HepG2 (cell line): ENCODE results near the gene UGGT1. TPM values are rescaled to one million over a fixed set of nuclear protein-coding genes. Genes with fewer than 3 reads are reported as not detected.

Source experiments
- ATAC-seq: fragments of 200-7000 bp; cut with Tn5 transposase; 3 replicates; pipeline ENCODE4 v1.9.1; 2020; ENCODE audit warnings: mild to moderate bottlenecking, moderate library complexity
- BruUV-seq: library from RNA; stranded (reverse); fragments of 400-500 nt; replicated peaks from 2 replicates; lab custom pipeline; 2021; lab: Mats Ljungman, UMichigan
- CTCF ChIA-PET: fragments of 300-600 bp; formaldehyde crosslinking; extraction: SDS; loops from one replicate; lab custom pipeline; 2021; ENCODE audit warnings: low total read pairs, inconsistent platforms, low intra/inter-chr PET ratio; lab: Yijun Ruan, JAX
- POLR2A ChIA-PET: fragments of 350-600 bp; sonication (Branson Sonifier 250); formaldehyde crosslinking; loops from one replicate; lab custom pipeline; 2020; ENCODE audit warnings: antibody characterized with exemption, inconsistent platforms; lab: Yijun Ruan, JAX
- DNase-seq: peaks from one replicate; pipeline ENCODE4 v3.0.0-alpha.2; 2015; ENCODE audit warnings: low spot score
- FAIRE-seq: peaks from 3 replicates; lab custom pipeline; 2011; peaks lifted over from hg19 to GRCh38; lab: Jason Lieb, UNC
- H2AFZ ChIP-seq: one replicate; pipeline ENCODE4 v1.6.1; 2011; ENCODE audit warnings: low read length, inconsistent platforms
- H3K27ac ChIP-seq: fragments of 300-600 bp; 3 replicates; pipeline ENCODE4 v1.8.0; 2011; ENCODE audit warnings: mixed run types, mild to moderate bottlenecking, mixed read lengths, low read length, inconsistent platforms; ENCODE audit not compliant: insufficient read depth; ENCODE audit errors: extremely low read length
- H3K27me3 ChIP-seq, 2 experiments: fragments of 200-600 bp in 1 of 2; 2 replicates in 1 of 2; 3 replicates in 1 of 2; pipeline versions ENCODE4 v1.6.0 to v1.8.0; 2011; ENCODE audit warnings: low read length in 2 of 2, mild to moderate bottlenecking in 2 of 2, moderate library complexity in 2 of 2, inconsistent platforms in 1 of 2; ENCODE audit not compliant: insufficient read depth in 2 of 2, control insufficient read depth in 1 of 2
- H3K36me3 ChIP-seq, 2 experiments: fragments of 200-600 bp in 1 of 2; replicated peaks in 1 of 2; 2 replicates in 1 of 2; 3 replicates in 1 of 2; pipeline versions ENCODE4 v1.5.1 to v1.8.0; 2011; ENCODE audit warnings: low read length in 2 of 2, inconsistent platforms in 1 of 2; ENCODE audit not compliant: insufficient read depth in 2 of 2, control insufficient read depth in 1 of 2
- H3K4me1 ChIP-seq: 2 replicates; pipeline ENCODE4 v1.5.1; 2012; ENCODE audit warnings: low read length, inconsistent platforms; ENCODE audit not compliant: insufficient read depth
- H3K4me2 ChIP-seq: 2 replicates; pipeline ENCODE4 v1.6.0; 2011; ENCODE audit warnings: low read depth, low read length, inconsistent platforms
- H3K4me3 ChIP-seq, 3 experiments: fragments of 200-600 bp in 1 of 3; sonication (generic), shearing (Covaris generic) in 1 of 3; replicated peaks in 1 of 3; 2 replicates each; pipeline ENCODE4 v1.5.1; 2011 to 2016; ENCODE audit warnings: low read length in 3 of 3, inconsistent platforms in 2 of 3, low read depth in 2 of 3, mild to moderate bottlenecking in 2 of 3, control low read depth in 1 of 3, mixed read lengths in 1 of 3; ENCODE audit not compliant: insufficient read depth in 1 of 3
- H3K79me2 ChIP-seq: one replicate; pipeline ENCODE4 v1.6.1; 2011; ENCODE audit warnings: low read length, inconsistent platforms; ENCODE audit not compliant: insufficient read depth
- H3K9ac ChIP-seq: 2 replicates; pipeline ENCODE4 v1.6.0; 2011; ENCODE audit warnings: mild to moderate bottlenecking, low read depth, low read length, inconsistent platforms; ENCODE audit not compliant: insufficient read depth
- H3K9me3 ChIP-seq: 2 replicates; pipeline ENCODE4 v1.5.1; 2012; ENCODE audit warnings: mild to moderate bottlenecking, low read length
- H4K20me1 ChIP-seq: 2 replicates; pipeline ENCODE4 v1.6.0; 2011; ENCODE audit warnings: inconsistent platforms, mild to moderate bottlenecking, low read length, moderate library complexity; ENCODE audit not compliant: insufficient read depth
- MYNN ChIP-seq: sonication (generic); formaldehyde crosslinking; IDR thresholded peaks from 2 replicates; pipeline ENCODE4 v1.4.0; 2020; ENCODE audit warnings: mild to moderate bottlenecking, low read depth, missing genetic modification reagents
- NFIB ChIP-seq: sonication (generic); formaldehyde crosslinking; IDR thresholded peaks from 2 replicates; pipeline ENCODE4 v1.9.0; 2021; ENCODE audit warnings: missing genetic modification reagents, mild to moderate bottlenecking, borderline replicate concordance
- NR2C2 ChIP-seq: sonication (generic); formaldehyde crosslinking; IDR thresholded peaks from 2 replicates; pipeline ENCODE4 v1.4.0; 2020; ENCODE audit warnings: missing genetic modification reagents, mild to moderate bottlenecking, moderate library complexity, borderline replicate concordance
- PAWR ChIP-seq: sonication (generic); formaldehyde crosslinking; IDR thresholded peaks from 2 replicates; pipeline ENCODE4 v1.4.0; 2020; ENCODE audit warnings: missing genetic modification reagents, mild to moderate bottlenecking, borderline replicate concordance
- ZC3H13 ChIP-seq: sonication (generic); formaldehyde crosslinking; IDR thresholded peaks from 2 replicates; pipeline ENCODE4 v1.8.1; 2023; ENCODE audit warnings: mild to moderate bottlenecking, missing genetic modification reagents, moderate library complexity
- ZNF34 ChIP-seq: sonication (generic); formaldehyde crosslinking; IDR thresholded peaks from 2 replicates; pipeline ENCODE4 v1.4.0; 2020; ENCODE audit warnings: mild to moderate bottlenecking, missing genetic modification reagents, borderline replicate concordance
- ZNF44 ChIP-seq: sonication (generic); formaldehyde crosslinking; IDR thresholded peaks from 2 replicates; pipeline ENCODE4 v1.5.1; 2020; ENCODE audit warnings: mild to moderate bottlenecking, missing genetic modification reagents
- ZNF616 ChIP-seq: sonication (generic); formaldehyde crosslinking; IDR thresholded peaks from 2 replicates; pipeline ENCODE4 v1.5.0; 2020; ENCODE audit warnings: low read depth, mild to moderate bottlenecking, missing genetic modification reagents
- ZNF687 ChIP-seq: sonication (generic); formaldehyde crosslinking; IDR thresholded peaks from 2 replicates; pipeline ENCODE4 v1.5.1; 2020; ENCODE audit warnings: mild to moderate bottlenecking, missing genetic modification reagents, moderate library complexity
- ZNF792 ChIP-seq: IDR thresholded peaks from 2 replicates; pipeline ENCODE4 v1.6.1; 2016
- ZSCAN25 ChIP-seq: sonication (generic); formaldehyde crosslinking; IDR thresholded peaks from 2 replicates; pipeline ENCODE4 v1.8.0; 2022; ENCODE audit warnings: mild to moderate bottlenecking, missing genetic modification reagents
- WGBS: methylation state at CpG from one replicate; pipeline ENCODE4 v1.1.6; 2017; ENCODE audit warnings: low lambda C conversion rate; 5-methylcytosine and 5-hydroxymethylcytosine counted together
- in situ Hi-C: cut with HindIII; loops from 2 replicates; pipeline ENCODE4 v1.10.0; 2017; ENCODE audit warnings: low pct_unique_long_range_greater_than_20kb; ENCODE audit not compliant: extremely low pct_ligation_motif_present
- intact Hi-C: fragments of 100-400 bp; cut with micrococcal nuclease; formaldehyde crosslinking; loops from one replicate; pipeline ENCODE4 v1.10.0; 2022; ENCODE audit not compliant: unreplicated experiment
- polyA plus RNA-seq, 8 experiments: library from polyadenylated mRNA; depleted of rRNA in 3 of 8; stranded (reverse) in 7 of 8; unstranded in 1 of 8; fragments of >200 nt; fragmentation: Illumina TruSeq in 4 of 8; extraction: Trizol in 4 of 8; gene quantifications; 2 replicates each; pipeline versions ENCODE4 v1.2.1 to v1.2.3, GENCODE V29; 2011 to 2016; ENCODE audit warnings: low read depth in 4 of 8, missing spikeins in 1 of 8, mixed read lengths in 1 of 8; ENCODE audit not compliant: insufficient read depth in 1 of 8
- total RNA-seq, 5 experiments: library from RNA; depleted of rRNA; stranded (reverse); fragments of >200 nt; fragmentation: Illumina TruSeq; extraction: Trizol; gene quantifications; 2 replicates each; pipeline ENCODE4 v1.2.3, GENCODE V29; 2016; ENCODE audit warnings: low read depth in 1 of 5
- TF ChIP-seq, protein P1 (sequence below), 2 experiments: sonication (generic) in 1 of 2; formaldehyde crosslinking in 1 of 2; IDR thresholded peaks; 2 replicates each; pipeline versions ENCODE4 v1.4.0 to v1.6.1; 2018 to 2020; ENCODE audit warnings: missing genetic modification reagents in 2 of 2, borderline replicate concordance in 1 of 2, low read depth in 1 of 2, mild to moderate bottlenecking in 1 of 2, missing biosample characterization in 1 of 2
- TF ChIP-seq, protein P2 (sequence below): sonication (generic); formaldehyde crosslinking; IDR thresholded peaks from 2 replicates; pipeline ENCODE4 v1.5.1; 2020; ENCODE audit warnings: missing genetic modification reagents, mild to moderate bottlenecking, borderline replicate concordance

UGGT1 gene
- total and polyA plus RNA-seq, 2 of the 13 experiments (the other 11 are each of a cell fraction or from before 2014, with no cell fraction given) = 35.8 to 83.2 TPM

DNA sequence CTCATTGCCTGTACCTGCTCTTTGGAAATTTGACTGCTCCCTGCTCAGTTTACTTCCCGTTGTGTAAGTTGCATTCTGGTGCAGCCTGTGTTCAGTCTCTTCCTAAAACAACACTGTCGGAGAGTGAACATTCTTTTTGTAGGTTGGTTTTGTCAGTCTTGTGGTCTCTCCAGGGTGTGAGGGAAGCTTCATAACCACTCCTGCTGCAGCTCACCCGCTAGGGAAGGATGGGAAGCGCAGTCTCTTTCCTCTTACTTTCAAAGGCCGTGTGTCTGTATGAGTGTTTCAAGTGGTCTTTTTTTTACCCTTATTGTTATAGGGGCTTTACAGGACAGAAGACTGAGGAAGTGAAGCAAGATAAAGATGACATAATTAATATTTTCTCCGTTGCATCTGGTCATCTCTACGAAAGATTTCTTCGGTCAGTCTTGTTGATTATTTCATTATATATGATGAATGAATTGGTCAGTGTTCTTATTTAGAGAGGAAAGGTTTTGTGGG is 87.2 kb downstream of the UGGT1 start:
- intact Hi-C loops = loop anchor here (1.0 kb wide), 3 partner anchors 8 to 131 kb away; no protein-coding TSS in a partner anchor
- Histone ChIP-seq H3K4me1 (peaks cover 56% of the 10 kb centered on the region), H3K27me3 (no peaks in the 10 kb centered on the region), H3K9me3 (no peaks in the 10 kb centered on the region), H2AFZ (no peak overlapping the region), H3K9ac (peak overlapping the region; percentile 82), H3K79me2 (no peaks in the 10 kb centered on the region), H3K4me2 (peak overlapping the region; percentile 69), H3K27ac (peak overlapping the region; percentile 93), H4K20me1 (no peaks in the 10 kb centered on the region), H3K36me3 (peaks cover 27 to 84% of the 10 kb centered on the region in 2 experiments), H3K4me3 (no peak overlapping the region; a peak in 1 of 6 replicates)
- in situ Hi-C loops = loop anchor here (10.0 kb wide), 1 partner anchor 57 kb away; no protein-coding TSS in a partner anchor
- ATAC-seq = peak; percentile 24
- TSS peak; percentile 99 for BruUV-seq
- ChIA-PET POLR2A (interaction anchor here (0.9 to 2.2 kb wide), 11 partner anchors 8 to 138 kb away, joined by 3 to 27 read pairs (median 5); partner anchors contain the start of gene UGGT1), CTCF (interaction anchor here (1.3 to 2.8 kb wide), 3 partner anchors 17 to 129 kb away, joined by 3 to 30 read pairs (median 5); no protein-coding TSS in a partner anchor)
- peak; percentile 64 for DNase-seq
- no peak for FAIRE-seq
- 41% methylated on average over 8 of the region's 8 CpGs for WGBS
- TF ChIP-seq, protein P1, sequence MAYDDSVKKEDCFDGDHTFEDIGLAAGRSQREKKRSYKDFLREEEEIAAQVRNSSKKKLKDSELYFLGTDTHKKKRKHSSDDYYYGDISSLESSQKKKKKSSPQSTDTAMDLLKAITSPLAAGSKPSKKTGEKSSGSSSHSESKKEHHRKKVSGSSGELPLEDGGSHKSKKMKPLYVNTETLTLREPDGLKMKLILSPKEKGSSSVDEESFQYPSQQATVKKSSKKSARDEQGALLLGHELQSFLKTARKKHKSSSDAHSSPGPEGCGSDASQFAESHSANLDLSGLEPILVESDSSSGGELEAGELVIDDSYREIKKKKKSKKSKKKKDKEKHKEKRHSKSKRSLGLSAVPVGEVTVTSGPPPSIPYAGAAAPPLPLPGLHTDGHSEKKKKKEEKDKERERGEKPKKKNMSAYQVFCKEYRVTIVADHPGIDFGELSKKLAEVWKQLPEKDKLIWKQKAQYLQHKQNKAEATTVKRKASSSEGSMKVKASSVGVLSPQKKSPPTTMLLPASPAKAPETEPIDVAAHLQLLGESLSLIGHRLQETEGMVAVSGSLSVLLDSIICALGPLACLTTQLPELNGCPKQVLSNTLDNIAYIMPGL (CRISPR knock-in tag; IDR thresholded peaks at IDR 0.05; ENCODE audit: borderline replicate concordance in 1 of 2, low read depth in 1 of 2) = 0 out of 4 replicates have a peak, but pooled peaks of 1 of the 2 experiments have one; percentile 11
- TF ChIP-seq ZNF792 (CRISPR knock-in tag) (no peak), PAWR (0 out of 2 replicates have a peak, but pooled peaks have one; percentile 43), ZSCAN25 (no peak; the same call in 1 of the 2 replicates), ZNF34 (CRISPR knock-in tag) (peak; percentile 94), NFIB (CRISPR knock-in tag) (no peak), ZNF687 (no peak), ZNF616 (CRISPR knock-in tag) (no peak), ZC3H13 (peak; percentile 56; the same call in 1 of the 2 replicates), ZNF44 (CRISPR knock-in tag) (0 out of 2 replicates have a peak, but pooled peaks have one; percentile 21), MYNN (CRISPR knock-in tag) (no peak), NR2C2 (CRISPR knock-in tag) (0 out of 2 replicates have a peak, but pooled peaks have one; percentile 13)
- TF ChIP-seq, protein P2, sequence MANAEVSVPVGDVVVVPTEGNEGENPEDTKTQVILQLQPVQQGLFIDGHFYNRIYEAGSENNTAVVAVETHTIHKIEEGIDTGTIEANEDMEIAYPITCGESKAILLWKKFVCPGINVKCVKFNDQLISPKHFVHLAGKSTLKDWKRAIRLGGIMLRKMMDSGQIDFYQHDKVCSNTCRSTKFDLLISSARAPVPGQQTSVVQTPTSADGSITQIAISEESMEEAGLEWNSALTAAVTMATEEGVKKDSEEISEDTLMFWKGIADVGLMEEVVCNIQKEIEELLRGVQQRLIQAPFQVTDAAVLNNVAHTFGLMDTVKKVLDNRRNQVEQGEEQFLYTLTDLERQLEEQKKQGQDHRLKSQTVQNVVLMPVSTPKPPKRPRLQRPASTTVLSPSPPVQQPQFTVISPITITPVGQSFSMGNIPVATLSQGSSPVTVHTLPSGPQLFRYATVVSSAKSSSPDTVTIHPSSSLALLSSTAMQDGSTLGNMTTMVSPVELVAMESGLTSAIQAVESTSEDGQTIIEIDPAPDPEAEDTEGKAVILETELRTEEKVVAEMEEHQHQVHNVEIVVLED (CRISPR knock-in tag) = no peak
